Activated CD4-positive, alpha-beta T cell treated with anti-CD3 and anti-CD28 coated beads, Interleukin-2, amount 50 U/mL, for 24 hours (primary cell): ENCODE results near the gene CYP21A2.
A peak's percentile ranks its signal among the peaks of the same experiment; 100 is the strongest.

Experiments
- DNase-seq, 2 donors: peaks; one replicate each; pipeline ENCODE4 v3.0.0-alpha.2; 2020; ENCODE audit warnings: low read depth in 1 of 2, low spot score in 1 of 2

The CYP21A2 gene

DNA sequence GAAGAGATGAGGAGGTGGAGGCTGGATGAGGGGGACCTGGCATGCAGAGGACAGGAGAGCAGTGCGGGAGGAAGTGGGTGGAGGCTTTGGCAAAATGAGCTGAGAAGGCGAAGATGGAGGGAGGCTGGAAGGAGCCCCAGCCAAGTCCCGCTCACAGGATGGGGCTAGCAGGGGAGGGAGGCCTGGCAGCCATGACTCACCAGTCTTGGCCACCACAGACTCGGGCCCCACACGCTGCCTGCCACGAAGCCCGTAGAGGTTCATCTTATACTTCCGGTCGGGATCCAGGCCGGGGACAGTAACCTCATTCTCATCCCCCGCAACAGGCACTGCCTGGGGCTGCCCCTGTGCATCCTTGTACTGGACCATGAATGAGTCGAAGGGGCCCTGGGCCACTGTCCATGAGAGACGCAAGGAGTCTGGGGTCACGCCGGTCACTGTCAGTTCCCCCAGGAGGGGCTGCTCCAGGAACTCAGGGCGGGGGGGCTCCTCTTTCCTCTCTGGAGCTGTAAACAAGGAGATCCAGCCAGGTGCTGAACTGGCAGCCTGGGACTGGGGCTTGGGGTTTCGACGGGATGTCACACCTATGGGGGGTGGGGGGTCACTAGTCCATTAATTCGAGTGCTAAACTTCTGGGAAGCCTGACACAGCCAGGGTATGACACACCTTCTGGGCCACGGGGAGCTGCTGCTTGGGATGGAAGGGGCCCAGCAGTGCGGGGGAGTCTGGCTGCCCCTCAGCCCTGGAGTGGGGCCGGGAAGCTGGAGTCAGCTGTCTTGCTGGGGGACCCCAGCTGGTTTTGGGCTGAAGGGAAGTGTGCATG lies 43.2 kb downstream of the CYP21A2 start:
- DNase-seq: no peak

DNA sequence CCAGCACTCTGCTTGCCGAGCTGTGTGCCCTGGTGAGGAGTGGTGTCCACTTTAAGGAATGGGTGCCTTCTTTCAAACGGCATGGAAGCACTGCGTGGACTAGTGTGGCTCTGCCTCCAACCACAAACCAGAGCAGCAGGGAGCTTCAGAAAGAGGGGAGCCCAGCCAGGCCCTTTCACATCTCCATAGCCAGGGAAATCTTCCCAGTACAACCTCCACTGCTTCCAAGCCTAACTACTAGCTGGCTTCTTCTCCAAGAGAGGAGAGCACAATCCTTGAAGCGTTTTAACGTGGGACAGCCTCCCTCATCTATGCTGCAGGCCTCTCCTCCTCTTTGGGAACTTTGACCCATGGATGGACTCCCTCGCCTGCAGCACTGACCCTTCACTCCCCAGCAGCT lies 44.3 kb downstream of the CYP21A2 start:
- no peak for DNase-seq

DNA sequence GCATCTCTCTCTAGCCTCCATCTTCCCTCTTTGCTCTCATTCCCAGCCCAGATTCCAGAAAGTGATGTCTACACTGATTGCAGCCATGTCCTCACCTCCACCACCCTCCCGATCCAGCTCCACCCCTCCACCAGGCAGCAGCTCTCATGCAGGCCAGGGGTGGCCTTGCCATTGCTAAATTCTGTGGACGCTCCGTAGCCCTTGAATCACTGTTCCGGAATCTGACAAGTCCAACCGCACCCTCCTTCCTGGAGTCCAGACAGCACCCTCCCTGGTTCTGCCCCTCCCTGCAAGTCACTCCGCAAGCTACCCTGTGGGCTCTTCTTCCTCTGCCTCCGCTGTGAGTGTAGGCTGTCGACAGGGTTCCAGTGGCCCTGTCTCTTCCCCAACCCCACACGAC lies 44.7 kb downstream of the CYP21A2 start:
- no peak for DNase-seq

DNA sequence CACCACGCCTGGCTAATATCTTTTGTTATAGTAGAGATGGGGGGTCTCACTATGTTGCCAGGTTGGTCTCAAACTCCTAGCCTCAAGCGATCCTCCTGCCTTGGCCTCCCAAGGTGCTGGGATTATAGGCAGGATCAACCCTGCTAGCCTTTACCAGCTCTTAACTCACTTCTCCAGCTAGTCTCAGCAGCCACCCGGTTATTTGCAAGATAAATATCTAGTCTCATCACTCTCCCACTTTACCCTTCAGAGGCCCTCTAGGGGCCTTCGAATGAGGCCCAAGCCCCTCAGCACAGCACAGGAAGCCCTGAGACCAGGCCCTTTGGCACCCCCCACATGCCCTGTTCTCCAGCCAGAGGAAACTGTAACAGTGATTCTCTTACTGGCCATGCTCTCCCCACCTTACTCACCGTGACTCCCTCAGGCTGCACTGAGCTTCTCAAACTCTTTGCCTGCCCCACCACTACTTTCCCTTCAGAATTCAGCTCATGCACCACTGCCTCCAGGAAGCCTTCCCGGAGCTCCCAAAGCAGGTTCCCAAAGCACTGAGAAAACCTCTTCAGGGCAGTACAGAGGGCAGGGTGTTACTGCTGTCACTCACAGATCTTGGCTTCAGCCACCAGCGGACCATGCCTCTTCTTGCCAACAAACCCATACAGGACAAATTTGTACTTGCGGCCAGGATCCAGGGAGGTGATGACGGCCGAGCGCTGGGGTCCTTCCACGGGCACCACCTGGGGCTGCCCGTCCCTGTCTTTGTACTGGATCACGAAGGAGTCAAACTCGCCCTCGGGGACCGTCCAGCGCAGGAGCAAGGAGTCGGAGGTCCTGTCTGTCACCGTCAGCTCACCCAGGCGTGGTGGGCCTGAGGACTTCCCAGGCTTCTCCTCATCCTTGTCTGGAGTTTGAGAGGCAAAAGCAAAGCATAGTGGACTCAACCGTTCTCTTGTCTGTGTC lies 45.9 kb downstream of the CYP21A2 start:
- no peak for DNase-seq

DNA sequence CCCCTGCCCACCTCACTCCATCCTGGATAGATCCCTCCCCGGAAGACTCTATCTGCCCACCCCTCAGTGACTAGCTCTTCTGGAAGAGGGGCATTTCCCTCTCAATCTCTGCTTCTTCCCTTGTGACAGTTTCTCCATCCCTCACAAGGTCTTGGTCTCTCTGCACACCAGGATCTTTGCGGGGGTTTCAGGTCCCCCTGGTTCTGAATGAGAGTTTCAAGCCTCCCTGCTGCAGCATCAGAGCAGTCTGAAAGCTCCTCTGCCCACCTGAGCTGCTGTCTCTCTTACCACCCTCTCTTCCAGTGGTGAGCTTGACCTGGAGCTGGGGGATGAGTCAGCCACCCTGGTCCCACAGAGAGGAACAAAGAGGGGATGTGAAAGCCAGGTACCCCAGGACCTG lies 46.6 kb downstream of the CYP21A2 start:
- DNase-seq: no peak

DNA sequence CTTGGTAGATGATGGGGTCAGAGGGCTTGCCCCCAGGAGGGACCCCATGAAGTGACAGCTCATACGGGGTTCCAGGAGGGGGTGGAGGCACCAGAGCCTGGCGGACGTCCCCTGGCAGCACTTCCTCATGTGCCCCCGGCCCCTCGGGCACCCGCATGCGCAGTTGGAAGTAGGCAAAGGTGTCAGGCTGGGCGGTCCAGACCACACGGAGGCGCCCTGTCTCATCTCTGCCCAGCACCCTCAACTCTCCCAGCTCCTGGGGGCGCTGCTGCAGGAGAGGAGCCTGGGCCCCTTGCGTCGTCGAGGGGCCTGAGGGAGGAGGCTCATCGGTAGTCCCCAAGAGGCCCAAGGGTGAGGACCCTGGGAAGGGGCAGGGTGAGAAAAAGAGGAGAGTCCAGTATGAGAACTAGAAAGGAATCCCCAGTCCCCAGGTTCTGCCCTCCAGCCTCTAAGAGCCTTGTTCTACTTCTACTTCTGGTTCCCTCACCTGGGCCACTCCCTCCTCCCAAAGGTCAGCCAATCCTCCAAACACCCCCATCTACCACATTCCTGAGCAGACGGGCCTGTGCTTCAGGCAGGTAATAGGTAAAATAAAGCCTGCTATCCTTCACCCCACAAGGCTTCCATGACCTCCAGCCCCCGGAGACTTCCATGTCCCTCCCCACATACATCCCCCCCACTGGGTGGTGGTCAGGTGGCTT lies 47.7 kb downstream of the CYP21A2 start:
- no peak for DNase-seq

DNA sequence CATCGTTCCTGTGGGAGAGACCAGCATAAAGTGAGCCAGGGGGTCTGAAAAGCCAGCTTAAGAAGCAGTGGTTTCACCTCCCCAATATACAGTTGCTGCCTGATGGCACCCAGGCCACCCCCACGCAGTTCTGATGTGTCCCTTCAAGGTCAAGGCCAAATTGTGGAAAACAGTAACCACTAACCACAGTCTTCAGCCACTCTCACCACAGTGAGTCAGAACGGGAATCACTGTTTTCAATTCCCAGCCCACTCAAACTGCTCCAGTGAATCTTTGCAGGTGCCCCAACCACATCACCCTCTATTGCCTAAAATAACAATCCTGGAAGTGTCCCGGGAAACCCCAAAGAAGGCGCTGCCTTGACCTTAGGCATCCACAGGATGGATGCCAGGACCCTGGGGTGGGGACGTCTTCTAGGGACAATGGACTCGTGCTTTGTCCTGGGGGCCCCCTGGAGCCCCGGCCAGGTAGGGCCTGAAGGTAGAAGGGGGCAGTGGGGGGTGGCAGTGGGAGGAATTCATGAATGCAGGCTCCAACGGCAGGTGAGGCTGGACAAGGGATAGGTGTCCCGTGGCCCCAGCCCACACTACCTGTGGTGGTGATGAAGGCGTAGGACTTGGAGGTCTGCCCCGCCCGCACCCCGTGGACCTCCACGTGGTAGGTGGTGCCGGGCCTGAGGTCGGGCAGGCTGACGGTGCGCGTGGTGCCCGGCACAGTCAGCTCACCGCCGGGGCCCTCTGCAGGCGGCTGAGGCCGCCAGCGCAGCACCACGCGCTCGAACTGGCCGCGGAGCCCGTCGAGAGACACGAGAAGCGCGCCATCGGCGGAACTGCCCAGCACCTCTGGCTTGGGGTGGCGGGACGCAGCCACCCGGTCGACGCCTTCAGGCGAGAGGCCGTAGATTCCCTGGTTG lies 48.7 kb downstream of the CYP21A2 start:
- DNase-seq: no peak

DNA sequence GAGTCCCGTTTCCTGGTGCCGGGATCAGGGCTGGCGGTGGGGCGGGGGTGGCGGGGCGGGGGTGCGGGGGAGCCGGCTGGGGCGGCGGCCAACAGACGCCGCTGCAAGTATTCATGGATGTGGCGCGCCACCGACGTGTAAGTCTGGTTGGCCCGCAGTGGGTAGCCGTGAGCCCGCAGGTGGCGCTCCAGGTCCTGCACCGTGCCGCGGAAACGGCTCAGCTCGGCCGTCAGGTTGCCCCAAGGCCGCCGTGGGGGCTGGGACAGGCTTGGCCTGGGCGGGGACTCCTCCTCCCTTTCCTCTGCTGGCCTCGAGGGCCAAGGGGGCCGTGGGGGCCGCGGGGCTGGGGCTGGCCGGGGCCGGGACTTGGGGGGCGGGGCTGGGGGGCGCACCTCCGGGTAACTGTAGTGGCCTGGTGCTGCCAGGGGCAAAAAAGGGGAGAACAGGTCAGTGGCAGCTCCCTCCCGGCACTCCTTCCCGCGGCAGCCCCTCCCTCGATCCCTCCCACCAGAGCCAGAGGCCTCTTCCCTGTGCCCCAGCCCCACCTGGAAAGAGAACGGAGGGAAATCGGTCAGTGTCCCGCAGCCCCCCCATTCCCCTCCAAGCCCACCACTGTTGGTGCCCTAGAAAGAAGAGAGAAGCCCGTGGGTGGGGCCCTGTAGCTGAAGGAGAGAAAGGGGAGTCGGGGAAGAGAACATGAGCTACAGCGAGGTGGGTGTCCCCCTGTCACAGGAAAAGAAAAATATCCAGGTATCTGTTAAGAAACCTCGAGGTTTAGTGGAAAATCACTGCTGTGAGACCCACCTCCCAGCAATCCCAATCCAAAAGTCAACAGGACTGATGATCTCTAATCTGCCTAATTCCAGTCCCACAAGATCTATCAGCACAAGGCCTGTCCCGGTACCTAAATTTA lies 49.6 kb downstream of the CYP21A2 start:
- peak; percentile 26 to 55 for DNase-seq

DNA sequence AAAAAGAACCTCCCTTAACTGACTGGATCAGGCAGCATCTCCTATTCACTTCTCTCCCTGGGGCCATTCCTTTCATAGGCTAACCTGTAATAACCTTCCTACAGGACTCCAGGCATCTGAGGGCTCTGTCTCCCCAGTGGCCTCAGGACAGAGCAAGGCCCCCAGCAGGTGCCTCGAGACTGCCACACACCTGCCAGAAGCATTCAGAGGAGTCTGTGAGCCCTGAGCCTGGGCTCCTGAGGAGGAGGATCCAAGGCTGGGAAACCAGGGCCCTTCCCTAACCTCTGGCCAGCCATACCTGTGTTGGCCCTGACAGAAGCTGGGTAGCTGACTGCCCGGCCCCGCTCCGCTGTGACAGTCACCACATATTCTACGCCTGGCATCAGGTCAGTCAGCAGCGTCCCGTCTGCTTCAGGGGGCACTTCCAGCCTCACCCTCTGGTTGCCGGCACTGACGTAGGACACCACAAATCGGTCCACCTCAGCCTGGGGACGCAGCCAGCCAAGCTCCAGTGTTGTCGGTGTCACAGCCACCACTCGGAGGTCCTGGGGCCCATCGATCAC lies 50.4 kb downstream of the CYP21A2 start:
- DNase-seq: no peak

DNA sequence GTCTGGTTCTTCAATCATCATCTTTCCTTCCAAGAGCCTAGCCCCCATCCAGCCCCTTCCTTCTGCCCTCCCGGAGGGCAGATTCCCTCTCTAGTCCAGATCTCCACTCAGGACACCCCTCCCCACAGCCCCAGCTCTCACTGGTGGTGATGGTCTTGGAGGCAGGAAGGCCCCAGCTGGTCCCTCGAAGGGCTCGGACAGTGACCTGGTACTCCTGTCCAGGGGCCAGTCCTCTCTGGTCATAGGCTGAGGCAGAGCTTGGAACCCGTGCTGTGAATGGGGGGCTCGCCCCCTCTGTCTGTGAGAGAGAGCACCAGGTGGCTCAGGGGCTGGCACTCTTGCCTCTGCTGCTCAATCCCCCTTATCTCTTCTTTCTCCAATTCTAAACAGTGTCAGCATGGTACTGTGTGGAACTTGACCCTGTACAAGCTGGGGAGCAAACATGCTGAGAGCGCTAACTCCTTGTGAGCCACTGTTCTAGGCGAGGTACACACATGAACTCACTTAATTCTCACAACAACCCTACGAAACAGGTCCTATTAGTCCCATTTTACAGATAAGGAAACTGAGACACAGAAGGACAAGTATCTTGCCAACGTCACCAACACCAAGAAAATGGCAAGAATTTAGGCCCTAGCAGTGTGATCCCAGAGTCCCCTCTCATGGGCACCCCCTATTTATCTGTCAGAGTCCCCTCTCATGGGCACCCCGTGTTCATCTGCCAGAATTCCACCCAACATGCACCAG lies 51.0 kb downstream of the CYP21A2 start:
- no peak for DNase-seq
